Activated CD8-positive, alpha-beta memory T cell treated with anti-CD3 and anti-CD28 coated beads, Interleukin-2, amount 50 U/mL, for 48 hours (primary cell): ENCODE measurements around the gene SLC40A1.

Experiments used
- DNase-seq: peaks from one replicate; pipeline ENCODE4 v3.0.0-alpha.2; 2020

The SLC40A1 gene

DNA sequence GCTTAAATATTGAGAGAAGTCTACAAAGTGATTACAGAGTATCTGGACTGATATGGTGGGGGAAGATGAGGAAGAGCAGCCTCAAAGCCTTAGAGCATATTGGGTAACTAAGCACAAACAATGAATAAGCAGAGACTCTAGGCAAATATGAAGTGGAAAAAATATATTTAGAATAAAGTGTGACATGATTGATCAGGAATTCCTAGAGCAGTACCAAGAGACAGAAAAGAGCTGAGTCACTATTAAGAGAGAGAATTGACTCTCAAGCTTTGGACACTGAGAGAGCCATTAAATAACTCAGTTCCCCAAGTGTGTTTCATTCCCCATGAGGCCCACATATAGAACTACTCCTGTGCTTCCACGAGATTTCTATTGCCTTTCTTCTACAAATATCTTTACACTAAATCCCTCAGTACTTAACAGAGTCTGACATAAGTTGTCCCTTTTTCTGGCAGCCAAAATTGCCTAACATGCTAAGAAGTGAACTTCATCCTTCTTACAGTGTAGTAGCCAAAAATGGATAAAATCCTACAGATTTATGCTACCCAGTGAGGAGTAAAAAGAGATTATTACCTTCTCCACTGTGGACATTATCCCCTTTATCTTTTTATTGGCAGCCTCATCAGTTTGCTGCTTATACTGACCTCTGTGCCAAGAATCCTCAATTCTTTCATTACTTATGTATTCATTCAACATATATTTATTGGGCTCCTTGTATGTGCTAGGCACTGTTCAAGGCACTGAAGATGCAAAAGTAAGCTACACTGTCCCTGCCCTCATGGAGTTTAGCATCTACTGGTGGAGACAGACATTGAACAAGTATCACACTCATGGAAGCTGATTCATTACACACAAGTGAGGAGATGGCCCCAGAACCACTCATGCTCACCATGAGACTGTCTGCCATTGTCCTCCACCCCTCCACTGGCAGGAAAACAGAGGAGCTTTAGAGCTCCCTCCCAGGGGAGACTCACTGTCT, 45.4 kb downstream of the SLC40A1 start:
- no peak for DNase-seq

GRCh38 chr2:189533288-189534035, 47.1 kb downstream of the SLC40A1 start:
- no peak for DNase-seq

GRCh38 chr2:189530965-189531637, 49.5 kb downstream of the SLC40A1 start:
- DNase-seq = no peak

GRCh38 chr2:189528617-189529016, 52.0 kb downstream of the SLC40A1 start:
- DNase-seq = no peak

GRCh38 chr2:189527812-189528592, 52.6 kb downstream of the SLC40A1 start:
- no peak for DNase-seq

DNA sequence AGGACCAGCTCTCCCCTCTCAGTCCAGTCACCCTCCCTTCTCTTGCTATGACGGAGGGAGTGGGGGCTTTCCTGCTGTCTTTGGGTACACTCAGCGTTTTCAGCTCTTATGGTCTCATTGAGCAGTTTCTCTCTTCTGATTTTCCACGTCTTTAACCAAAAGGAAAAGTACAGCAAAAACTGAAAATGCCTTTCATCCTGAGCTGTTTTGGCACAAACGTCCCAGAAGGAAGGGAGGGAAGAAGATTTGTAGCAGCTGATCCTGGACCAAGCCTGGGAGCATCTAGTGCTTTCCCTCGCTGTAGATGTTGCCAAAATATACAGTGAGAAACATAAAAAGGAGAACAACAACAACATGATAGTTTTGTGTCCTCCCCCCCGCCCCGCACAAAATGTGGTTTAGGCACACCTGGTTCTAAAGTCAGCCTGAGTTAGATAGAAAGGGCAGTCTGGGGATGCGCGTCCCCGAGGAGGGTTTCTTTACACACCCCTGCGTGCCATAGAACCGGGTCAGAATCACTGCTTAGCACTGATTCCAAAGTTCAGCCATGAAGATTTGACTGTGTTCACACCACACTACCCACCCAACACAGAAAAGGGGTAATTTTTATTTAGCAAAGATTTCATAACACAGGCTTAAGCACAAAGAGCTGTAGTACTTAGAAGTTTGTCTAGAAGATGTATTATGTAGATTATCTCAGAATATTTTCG, 53.4 kb downstream of the SLC40A1 start:
- DNase-seq = no peak

GRCh38 chr2:189526241-189526640, 54.3 kb downstream of the SLC40A1 start:
- DNase-seq = no peak

DNA sequence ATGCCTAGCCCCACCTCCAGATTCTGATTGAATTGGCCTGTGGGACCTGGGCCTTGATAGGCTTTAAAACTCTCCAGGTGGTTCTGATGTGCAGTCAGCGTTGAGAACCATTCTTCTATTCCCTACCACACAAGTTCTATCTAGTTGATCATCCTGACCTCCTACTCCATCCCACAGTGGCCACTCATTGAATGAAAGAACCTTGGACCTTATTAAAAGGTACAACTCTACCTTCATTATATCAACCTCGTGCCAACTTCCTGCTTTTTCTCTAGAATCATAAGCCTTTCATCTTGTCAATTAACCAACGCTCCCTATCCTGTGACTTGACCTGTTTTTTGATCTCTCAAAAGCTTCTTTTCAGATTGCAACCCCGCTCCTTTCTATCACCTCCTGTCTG, 55.8 kb downstream of the SLC40A1 start:
- DNase-seq = no peak

- no peak for DNase-seq
These were observed 58.0 kb downstream of the SLC40A1 start for GRCh38 chr2:189522435-189523151.

DNA sequence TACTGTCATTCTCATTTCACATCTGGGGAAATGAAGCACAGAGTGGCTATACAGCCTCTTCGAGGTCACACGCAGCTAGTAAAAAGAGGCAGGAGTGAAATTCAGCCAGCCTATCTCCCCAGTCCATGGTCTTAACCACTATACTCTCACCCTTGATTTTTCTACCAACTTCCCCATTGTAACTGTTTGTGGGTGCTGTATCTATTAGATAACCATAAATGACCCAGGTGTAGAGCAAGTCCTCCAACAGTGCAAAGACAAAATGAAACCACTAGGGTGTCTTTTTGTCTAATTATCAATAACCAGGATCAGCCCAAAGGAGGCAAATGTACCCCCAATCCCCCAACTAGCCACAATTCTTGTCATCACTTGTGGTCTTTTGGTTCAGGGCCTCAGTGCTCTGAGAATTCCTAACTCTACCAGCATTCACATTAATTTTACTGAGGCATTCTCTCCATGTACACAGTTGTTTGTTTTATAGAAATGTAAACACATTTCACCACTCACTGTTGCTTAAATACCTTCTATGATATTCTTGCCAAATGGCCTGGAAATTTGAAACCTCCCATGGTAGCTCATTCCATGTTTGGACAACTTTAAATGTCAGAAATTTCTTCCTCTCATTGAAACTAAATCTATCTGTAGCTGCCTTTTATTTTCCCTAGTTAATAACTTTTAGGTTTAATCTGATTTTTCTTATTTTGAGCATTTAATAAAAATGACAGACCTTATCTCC, 58.7 kb downstream of the SLC40A1 start:
- DNase-seq = no peak

DNA sequence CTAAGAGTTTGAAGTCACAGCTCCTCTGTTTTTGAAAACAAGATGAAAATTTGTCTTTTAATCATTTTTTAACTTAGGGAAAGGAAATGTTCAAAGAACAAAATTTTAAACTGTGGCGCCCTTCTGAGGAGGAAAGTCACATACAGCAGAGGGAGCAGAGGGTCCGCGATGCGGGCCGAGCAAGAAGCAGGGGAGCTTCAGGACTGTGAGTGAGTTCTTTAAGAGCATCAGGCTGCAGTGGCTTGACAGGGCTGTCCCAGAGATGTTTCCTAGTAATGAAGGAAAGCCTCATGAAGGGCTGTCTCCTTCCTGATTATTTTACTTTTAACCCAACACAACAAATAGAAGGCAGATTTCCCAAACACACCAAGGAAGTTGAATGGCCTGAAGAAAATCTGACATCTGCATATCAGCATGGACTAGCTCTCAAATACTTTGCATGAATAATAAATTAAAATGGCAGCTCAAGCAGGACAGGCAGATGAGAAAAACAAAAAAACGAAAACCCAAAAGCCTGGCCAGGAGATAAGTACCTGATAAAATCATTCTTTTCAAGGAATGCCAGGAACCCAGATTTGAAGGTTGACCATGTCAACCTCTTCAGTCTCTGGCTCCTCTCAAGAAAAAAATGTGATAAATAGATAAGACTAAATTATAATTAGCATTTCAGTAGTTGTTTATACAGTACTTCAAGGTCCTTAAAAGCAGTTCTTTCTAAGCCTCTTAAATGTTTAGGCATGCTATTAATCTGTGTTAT, 60.8 kb downstream of the SLC40A1 start:
- DNase-seq = no peak

GRCh38 chr2:189517847-189518535, 62.6 kb downstream of the SLC40A1 start:
- no peak for DNase-seq

DNA sequence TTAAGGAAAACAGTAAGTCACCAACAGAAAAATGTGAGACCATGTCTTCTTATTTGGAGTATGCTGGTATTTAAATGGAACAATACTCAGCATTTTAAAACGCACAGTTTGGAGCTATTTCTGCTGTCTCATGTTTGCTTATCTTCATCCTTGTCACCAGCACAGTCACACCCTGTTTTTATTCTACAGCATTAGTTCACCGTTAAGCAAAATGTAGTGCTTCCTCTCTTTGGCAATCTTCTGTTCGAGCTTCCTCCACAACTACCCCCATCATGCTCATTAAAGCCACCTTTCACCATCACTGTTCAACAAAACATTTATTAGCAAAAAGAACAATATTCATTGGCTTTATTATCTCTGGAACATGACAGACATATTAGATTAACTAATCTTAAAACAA, 64.0 kb downstream of the SLC40A1 start:
- no peak for DNase-seq

DNA sequence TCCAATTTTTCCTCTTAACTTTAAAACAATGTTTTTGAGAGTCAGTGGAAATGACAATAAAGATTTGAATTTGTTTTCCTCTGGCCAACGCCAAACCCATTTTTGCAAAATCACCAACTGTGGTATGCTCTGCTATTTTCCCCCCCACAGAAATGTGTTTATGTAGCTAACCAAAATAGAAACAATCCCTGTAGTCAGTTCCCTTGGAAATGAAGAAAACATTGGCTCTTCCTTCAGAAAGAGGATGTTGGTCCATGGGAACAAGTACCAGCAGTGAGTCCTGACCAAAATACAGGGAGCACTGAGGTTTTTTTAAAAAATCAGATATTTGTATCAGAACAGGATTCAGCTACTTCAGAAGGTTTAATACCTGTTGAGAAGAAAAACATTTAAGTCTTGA, 65.3 kb downstream of the SLC40A1 start:
- no peak for DNase-seq

DNA sequence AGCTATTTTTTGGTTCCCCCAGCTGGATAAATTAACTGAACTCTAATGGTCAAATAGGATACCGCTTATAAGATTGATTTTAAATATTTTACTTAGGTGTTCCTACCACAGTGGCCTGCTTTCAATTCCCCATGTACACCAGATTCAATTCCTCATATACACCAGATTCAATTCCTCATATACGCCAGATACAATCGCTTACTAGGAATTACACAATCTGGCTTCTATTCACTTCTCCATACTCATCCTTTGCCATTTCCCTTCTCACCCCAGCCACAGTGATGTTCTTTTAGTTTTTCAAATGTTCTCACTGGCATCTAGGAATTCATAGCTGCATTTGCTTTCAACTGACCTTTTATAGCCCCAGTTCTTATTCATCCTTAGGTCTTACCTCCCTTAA, 66.5 kb downstream of the SLC40A1 start:
- no peak for DNase-seq

DNA sequence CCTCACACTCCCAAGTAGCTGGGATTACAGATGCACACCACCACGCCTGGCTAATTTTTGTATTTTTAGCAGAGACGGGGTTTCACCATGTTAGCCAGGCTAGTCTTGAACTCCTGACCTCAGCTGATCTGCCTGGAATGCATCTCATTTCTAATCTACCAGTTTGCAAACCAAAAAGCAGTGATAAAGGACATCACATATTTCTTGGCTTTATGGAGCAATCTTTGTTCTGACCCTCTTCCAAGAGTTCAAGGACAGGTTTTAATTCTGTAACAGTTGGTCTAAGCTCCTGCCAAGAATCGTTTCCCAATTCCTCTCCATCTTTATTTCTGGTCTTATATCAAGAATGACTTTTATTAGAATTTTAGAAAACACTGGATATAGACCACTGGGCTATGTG, 67.7 kb downstream of the SLC40A1 start:
- no peak for DNase-seq

GRCh38 chr2:189511960-189512319, 68.6 kb downstream of the SLC40A1 start:
- no peak for DNase-seq

DNA sequence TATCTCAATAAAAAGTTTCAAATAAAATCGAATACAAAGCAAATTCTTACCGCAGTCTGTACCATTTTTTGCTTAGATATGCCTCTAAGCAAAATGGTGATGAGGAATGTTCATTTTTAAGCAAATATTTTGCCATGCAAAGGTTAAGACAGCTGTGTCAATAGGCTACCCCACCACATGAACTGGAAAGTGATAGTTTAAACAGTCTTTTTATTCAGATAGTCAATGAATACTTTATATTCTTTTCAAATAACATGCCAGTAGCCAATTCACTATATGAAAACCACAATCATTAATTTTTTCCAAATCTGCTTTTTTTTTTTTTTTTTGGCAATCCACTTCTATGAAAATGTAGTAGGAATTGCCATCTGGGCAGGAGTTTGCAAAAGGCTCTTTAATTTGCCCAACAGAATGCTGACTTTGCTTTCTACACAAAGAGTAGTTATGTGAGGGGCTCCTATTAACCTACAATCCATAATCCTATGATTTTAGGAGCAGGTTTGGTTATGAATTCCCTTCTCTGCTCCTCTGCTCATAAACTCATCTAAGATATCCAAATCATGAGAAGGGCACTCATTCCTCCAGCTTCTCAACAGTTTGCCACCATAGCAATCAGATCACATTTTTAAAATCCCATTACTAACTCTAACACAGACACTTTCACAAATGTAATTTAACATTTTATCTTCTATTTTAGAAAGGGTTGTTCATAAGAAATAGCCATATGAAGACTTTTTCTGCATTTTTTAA, 69.2 kb downstream of the SLC40A1 start:
- DNase-seq = no peak
